SH-SY5Y (cell line): Measurements from ENCODE around the gene HOXA3.

Experiments used
- GATA2 ChIP-seq: IDR thresholded peaks from 2 replicates; pipeline ENCODE4 v1.6.1; 2011; ENCODE audit warnings: mild to moderate bottlenecking, low read depth, low read length
- GATA3 ChIP-seq: IDR thresholded peaks from 2 replicates; pipeline ENCODE4 v1.6.1; 2011; ENCODE audit warnings: low read depth, mild to moderate bottlenecking, low read length, moderate library complexity

GRCh38 chr7:27098578-27099451, 53.6 kb downstream of the HOXA3 start:
- TF ChIP-seq GATA2 = no peak
- no peak for TF ChIP-seq GATA3
